HG03025 (cell line): ENCODE measurements around the gene HHAT.
A peak's percentile ranks its signal among the peaks of the same experiment; 100 is the strongest.
"Not testable (repeated sequence)": the region's sequence is repeated elsewhere in the genome, so short reads cannot be mapped to it uniquely, and the experiment has no call there.

Experiments
- ATAC-seq: cut with Tn5 transposase; IDR thresholded peaks from one replicate; pipeline ENCODE4 v1.9.1; 2021; ENCODE audit warnings: mild to moderate bottlenecking, moderate library complexity; ENCODE audit not compliant: unreplicated experiment, low FRiP score

Gene HHAT

GRCh38 chr1:210354305-210354704 lies 25.6 kb downstream of the HHAT start:
- ATAC-seq: not testable (repeated sequence)

- no peak for ATAC-seq
These were observed 29.9 kb downstream of the HHAT start for GRCh38 chr1:210358626-210359025.

- ATAC-seq: no peak
These were observed 30.6 kb downstream of the HHAT start for GRCh38 chr1:210359255-210359654.

DNA sequence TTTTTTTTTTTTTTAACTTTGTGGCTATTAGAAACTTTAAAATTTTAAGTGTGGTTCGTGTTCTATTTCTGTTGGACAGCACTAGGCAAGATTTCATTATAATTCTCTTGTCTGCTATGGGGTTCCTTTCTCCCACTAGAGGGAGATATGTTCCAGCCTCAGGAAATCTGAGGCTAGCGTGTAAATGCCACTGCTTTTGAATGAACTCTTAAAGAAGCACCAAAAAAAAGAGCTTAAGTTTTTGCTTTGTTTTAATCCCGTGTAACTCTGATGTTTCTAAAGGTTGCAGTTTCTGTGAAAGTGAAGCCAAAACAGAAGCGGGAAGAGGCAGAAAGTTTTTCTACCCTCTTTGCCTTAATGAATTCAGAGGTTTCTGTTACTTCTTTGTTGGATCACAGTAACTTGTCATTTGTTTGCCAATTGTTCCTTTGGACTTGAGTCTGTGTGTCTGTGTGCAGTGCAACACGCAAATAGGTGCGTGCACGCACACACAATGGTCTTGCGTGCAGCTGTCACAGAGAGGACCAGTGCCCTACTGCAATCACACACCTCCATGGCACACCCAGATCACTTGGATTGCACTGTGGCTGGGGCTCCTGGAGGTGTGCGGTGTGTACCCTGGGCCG lies 32.3 kb downstream of the HHAT start:
- ATAC-seq: no peak

GRCh38 chr1:210361665-210362064 lies 33.0 kb downstream of the HHAT start:
- no peak for ATAC-seq

DNA sequence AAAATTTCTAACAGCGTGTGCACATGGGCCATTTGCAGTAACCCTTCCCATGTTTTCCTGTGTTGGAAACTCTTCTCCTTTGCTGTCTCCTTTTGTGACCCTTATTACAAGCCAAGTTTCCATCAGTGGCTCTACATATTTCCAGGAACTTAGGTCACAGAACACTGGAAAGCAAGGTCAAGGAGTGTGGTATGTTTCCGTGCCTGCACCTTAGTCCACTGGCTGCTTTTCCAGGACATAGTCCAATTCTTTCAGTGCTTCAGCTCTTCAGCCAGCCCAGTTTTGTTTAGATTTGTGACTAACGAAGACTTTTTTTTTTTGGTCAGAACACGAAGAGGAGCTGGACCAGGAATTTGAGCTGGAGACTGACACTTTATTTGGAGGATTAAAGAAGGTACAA lies 33.8 kb downstream of the HHAT start:
- no peak for ATAC-seq

DNA sequence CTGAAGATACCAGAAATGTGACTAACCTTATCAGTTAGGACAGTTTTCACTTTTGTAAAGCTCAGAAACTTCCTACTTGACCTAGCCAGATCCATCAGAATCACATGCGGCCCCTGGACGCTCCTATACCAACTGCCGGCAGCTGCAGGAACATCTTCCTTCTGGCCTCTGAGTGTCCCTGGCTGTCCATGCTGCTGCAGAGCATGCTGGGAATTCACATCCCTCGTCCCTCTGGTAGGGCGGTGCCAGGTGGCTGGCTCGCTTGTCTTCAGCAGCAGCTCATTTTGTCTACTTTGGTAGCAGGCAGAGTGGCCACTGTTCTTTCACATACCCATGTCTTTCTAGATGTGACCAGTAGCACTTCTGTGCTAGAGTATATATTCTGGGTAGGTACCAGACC lies 34.4 kb downstream of the HHAT start:
- ATAC-seq: no peak

- ATAC-seq: no peak
These were observed 35.8 kb downstream of the HHAT start for GRCh38 chr1:210364479-210364878.

DNA sequence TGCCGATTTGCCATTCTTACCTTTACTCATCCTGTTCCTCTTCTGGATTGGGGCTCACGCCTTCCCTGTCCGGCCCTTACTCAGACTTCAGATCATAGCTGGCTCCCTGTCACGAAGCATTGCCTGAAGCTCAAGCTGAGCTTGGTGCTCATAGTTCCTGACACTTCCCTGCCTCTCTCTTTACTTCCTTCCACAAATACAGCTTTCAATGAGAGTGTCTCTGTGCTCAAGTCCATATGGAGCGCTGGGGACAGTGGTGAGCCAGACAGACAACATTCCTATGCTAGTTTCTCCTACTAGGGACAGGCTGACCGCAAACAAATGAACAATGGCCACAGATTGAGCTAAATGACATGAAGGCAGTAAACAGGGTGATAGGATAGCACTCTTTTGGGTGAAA lies 38.1 kb downstream of the HHAT start:
- ATAC-seq: no peak

DNA sequence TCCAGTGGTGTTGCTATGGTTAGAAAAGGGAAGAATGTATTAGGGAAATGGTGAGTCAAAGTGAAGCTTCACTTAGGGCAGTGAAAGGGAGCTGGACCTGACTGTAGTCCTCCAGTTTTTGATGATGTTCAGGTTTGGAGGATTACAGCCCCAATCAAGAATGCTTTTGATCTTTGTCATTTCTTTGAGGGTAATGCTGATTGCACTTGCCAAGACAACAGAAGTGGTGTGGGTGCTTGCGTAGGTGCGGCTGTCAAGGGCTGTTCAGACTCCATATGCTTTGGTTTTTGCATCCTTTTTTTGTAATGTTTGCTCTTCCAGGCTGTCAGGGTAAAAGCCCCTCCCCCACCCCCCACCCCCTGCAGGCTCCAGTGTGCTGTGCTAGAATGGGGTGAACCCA lies 38.9 kb downstream of the HHAT start:
- no peak for ATAC-seq

- no peak for ATAC-seq
These were observed 40.7 kb downstream of the HHAT start for GRCh38 chr1:210369425-210369824.

DNA sequence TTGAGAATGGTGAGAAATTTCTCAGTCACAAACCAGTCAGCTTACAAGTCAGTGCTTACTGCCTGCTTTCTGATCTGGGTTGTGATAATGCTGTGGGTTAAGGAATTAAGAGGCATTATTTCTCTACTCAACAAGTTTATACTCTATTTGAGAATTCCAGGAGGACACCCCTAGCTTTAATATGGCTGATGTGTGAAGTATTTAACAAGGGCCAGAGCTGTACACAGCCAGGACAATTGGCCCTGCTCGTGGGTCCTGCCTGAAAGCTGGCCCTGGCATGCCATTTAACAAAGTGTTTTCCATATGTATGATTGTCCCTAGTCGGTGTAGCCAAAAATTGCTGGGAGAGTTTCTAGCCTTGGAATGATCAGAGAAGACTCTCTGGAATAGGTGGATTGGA lies 43.2 kb downstream of the HHAT start:
- ATAC-seq: no peak

DNA sequence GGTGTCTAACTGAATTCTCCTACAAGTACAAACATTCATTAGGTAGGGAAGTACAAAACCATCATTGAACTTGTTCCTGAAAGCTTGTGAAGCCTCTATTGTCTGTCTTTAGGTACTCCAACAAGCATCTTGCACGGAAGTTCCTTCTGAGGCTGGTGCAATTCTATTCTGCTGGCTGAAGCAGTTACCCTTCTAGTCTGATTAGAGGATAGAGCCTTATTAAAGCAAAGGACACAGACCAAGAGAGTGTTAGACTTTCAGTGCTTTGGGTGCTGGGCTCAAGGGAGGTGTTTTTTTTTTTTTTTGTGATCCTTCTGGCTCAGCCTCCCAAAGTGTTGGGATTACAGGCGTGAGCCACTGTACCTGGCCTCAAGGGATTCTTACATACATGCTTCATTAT lies 43.8 kb downstream of the HHAT start:
- no peak for ATAC-seq

DNA sequence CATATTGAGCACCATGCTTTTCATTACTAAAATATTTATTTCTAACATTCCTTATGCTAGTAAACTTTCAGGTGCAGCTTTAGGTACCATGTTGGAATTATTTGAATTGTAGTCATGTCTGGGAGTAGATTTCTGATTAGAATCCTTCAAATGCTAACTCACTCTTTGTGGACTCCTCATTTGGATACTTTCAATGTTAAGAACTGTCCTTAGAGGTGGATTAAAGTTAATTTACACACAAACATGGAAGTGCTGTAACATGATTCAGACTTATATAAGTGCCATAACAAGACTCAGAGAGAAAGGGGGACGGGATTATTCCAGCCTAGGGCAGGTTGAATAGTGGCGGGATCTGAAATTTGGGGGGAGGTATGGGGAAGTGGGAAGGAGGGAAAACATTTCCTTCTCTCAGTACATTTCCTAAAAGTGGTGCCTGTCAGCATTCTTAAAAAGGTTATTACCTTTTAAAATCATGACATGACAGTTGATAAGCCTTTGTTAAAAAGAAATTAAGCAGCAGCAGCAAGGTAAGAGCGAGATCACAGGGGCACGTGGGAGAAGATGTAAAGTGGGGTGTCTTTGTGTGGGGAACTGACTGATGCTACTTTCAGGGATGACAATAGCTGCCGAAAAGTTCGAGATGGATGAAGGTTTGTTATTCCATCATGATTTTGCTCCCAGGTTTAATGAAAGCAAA lies 44.4 kb downstream of the HHAT start:
- no peak for ATAC-seq

- no peak for ATAC-seq
These were observed 44.9 kb downstream of the HHAT start for GRCh38 chr1:210373628-210373877.

GRCh38 chr1:210373878-210374599 lies 45.3 kb downstream of the HHAT start:
- peak; percentile 53 for ATAC-seq

DNA sequence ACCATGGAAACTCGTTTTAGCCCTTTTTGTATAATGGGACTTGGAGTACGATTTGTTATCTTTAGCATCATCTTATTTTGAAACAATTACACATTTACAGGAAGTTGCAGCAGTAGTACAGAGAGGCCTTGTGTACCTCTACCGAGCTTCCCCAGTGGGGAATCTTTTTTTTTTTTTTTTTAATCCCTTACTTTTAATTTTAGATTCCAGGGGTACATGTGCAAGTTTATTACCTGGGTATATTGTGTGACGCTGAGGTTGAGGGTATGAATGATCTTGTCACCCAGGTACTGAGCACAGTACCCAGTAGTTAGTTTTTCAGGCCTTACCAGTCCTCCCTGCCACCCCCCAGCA lies 45.9 kb downstream of the HHAT start:
- ATAC-seq: no peak

DNA sequence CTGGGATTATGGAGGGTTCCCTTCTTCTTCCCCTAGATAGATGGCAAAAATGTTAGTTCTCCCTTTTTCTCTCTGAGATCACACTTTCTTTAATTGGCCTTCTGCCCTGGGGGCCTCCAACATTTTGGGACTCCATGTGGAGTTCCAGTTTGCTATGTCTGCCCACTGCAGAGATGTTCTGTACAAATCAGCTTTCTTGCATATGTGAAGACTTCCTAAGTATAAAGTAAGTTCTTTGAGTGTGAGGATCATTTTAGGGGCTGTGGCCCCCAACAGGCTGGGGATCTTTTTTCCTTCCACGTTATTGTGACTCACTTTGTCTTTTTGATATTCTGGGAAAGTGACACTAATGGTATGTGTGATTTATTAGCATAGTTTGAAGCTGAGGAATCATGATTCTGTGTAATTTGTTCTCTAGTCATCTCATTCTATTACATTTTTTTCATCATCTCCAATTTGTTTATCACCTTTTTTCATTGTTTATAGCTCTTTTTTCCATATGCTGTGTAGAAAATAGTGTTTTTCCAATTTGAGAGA lies 48.2 kb downstream of the HHAT start:
- ATAC-seq: no peak

GRCh38 chr1:210377731-210378333 lies 49.1 kb downstream of the HHAT start:
- no peak for ATAC-seq

- no peak for ATAC-seq
These were observed 50.0 kb downstream of the HHAT start for GRCh38 chr1:210378736-210379135.

DNA sequence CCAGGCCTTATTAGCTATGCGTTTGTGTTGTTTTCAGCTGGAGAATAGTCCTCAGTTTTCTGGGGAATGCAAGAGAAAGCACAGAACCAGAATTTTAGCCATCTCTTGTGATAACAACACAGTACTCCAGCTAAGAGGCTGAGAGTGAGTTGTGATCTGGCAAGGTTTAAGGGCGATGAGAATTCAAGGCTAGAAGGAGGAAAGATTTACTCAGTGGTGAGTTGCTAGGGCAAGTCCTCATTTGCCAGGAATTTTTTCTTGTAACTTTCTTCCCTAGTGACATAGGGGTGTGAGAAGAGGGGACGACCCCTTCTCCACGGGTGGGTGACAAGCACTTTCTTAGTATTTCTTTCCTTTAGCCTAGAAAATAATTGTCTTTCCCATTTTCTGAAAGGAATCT lies 53.2 kb downstream of the HHAT start:
- ATAC-seq: no peak

- ATAC-seq: no peak
These were observed 55.9 kb downstream of the HHAT start for GRCh38 chr1:210384625-210385024.
